Omental fat pad (tissue), 4 donors: ENCODE results near the gene C5orf15. TPM values are rescaled to one million over a fixed set of nuclear protein-coding genes. Genes with fewer than 3 reads are reported as not detected.

Experiments
- ATAC-seq: fragments of 150-250 bp; one replicate; pipeline ENCODE4 v1.9.1; 2016; ENCODE audit warnings: mild to moderate bottlenecking, moderate library complexity; ENCODE audit not compliant: low FRiP score
- DNase-seq: peaks from one replicate; pipeline ENCODE4 v3.0.0-alpha.2; 2019; ENCODE audit warnings: low spot score
- total RNA-seq, 4 donors: library from RNA; depleted of rRNA; stranded (reverse); fragments of >200 nt; gene quantifications; one replicate each; pipeline ENCODE4 v1.1.0, GENCODE V29; 2016
- TF ChIP-seq, protein P1 (sequence below), 3 donors: fragments of 450-650 bp; IDR thresholded peaks; one replicate each; pipeline ENCODE4 v1.5.1; 2016 to 2017; ENCODE audit warnings: antibody characterized with exemption in 3 of 3, mild to moderate bottlenecking in 3 of 3, moderate library complexity in 2 of 3

C5orf15 gene
- total RNA-seq, 4 donors from 2014 or later = 31.3 to 53.1 (median 41.2) TPM

DNA sequence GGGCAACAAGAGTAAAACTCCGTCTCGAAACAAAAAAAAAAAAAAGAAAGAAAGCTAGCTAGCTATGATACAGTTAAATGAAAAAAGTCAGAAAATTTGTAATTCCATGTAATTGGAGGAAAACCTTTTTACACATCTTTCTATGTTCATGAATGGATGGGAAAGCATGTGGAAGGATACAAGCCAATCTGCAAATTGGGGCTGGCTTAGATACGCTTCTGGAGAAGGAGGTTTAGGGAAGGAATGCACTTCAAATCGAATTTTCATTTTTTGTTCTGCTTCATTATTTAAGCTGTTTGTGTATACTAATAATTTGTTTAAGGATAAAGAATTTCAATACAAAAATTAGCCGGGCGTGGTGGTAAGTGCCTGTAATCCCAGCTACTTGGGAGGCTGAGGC lies 29.6 kb upstream of the C5orf15 start:
- TF ChIP-seq, protein P1, sequence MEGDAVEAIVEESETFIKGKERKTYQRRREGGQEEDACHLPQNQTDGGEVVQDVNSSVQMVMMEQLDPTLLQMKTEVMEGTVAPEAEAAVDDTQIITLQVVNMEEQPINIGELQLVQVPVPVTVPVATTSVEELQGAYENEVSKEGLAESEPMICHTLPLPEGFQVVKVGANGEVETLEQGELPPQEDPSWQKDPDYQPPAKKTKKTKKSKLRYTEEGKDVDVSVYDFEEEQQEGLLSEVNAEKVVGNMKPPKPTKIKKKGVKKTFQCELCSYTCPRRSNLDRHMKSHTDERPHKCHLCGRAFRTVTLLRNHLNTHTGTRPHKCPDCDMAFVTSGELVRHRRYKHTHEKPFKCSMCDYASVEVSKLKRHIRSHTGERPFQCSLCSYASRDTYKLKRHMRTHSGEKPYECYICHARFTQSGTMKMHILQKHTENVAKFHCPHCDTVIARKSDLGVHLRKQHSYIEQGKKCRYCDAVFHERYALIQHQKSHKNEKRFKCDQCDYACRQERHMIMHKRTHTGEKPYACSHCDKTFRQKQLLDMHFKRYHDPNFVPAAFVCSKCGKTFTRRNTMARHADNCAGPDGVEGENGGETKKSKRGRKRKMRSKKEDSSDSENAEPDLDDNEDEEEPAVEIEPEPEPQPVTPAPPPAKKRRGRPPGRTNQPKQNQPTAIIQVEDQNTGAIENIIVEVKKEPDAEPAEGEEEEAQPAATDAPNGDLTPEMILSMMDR (IDR thresholded peaks at IDR 0.05) = no peak
- no peak for ATAC-seq
- DNase-seq = no peak

GRCh38 chr5:133996683-133997252 lies 28.3 kb upstream of the C5orf15 start:
- ATAC-seq = no peak
- TF ChIP-seq, protein P1 (IDR thresholded peaks at IDR 0.05) = no peak
- DNase-seq = no peak

- DNase-seq (no peak), ATAC-seq (no peak)
- TF ChIP-seq, protein P1 (IDR thresholded peaks at IDR 0.05) = no peak
Observed at GRCh38 chr5:133995883-133996563, 27.6 kb upstream of the C5orf15 start.

GRCh38 chr5:133995341-133995740 lies 26.9 kb upstream of the C5orf15 start:
- DNase-seq = no peak
- TF ChIP-seq, protein P1 (IDR thresholded peaks at IDR 0.05) = no peak
- no peak for ATAC-seq

- DNase-seq = no peak
- TF ChIP-seq, protein P1 (IDR thresholded peaks at IDR 0.05) = no peak
- ATAC-seq = no peak
Observed at GRCh38 chr5:133994990-133995333, 26.5 kb upstream of the C5orf15 start.

DNA sequence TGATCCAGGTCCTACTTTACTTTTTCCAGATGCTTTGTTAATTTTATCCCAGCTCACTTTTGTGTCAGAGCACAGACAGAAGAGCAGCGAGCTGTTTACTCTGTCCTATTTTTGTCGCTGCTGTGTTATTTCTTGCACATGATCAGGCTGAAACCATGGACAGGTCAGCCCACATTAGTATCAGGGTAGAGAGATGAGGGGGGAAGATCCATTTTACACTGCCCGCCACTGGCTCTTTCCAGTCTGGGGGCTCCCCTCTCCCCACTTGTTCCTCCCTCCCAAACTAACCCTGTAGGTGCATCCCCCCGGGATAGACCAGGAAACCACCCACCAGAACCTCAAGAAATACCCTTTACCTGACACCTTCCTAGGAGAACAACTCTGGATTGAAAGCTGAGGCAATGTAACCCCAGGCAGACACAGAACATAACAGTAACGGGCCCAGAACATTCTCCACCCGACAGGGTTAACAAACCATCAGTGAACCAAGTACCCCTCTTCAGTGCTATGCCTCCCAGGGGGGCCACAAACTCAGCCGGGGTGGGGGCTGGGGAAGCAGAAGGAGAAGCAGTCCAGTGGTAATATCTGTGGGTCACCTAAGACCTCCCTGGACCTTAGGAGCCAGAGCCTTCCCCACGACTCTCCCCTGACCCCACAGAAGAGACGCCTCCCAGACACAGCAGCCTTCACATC lies 26.0 kb upstream of the C5orf15 start:
- DNase-seq = no peak
- TF ChIP-seq, protein P1 (IDR thresholded peaks at IDR 0.05) = no peak
- ATAC-seq = no peak
